AG08395 (cell line): ENCODE measurements around the gene TEN1.
"Not testable (repeated sequence)": the region's sequence is repeated elsewhere in the genome, so short reads cannot be mapped to it uniquely, and the experiment has no call there.

Experiments used
- DNase-seq: peaks from one replicate; pipeline ENCODE4 v3.0.0; 2012; ENCODE audit warnings: mixed read lengths, low spot score

Gene TEN1

GRCh38 chr17:75978938-75979704 lies at the start of gene TEN1, which contains the start of gene ACOX1:
Gene TEN1, plus strand, starts transcription at chr17:75979240. Its CDS starts 6,953 bp downstream, at chr17:75986193.
Gene ACOX1, minus strand, starts transcription at chr17:75979166. Its CDS starts 93 bp downstream, at chr17:75979073.
- peak; percentile 94 for DNase-seq

GRCh38 chr17:75931062-75931461 lies 48.0 kb upstream of the TEN1 start:
- no peak for DNase-seq

GRCh38 chr17:75932852-75933251 lies 46.2 kb upstream of the TEN1 start:
- DNase-seq: no peak

GRCh38 chr17:75933808-75934207 lies 45.2 kb upstream of the TEN1 start:
- DNase-seq: no peak

GRCh38 chr17:75937652-75938051 lies 41.4 kb upstream of the TEN1 start:
- no peak for DNase-seq

- peak; percentile 99 for DNase-seq
These were observed 38.2 kb upstream of the TEN1 start, which contains the start of gene FBF1 for GRCh38 chr17:75940727-75941441. Gene FBF1, minus strand, starts transcription at chr17:75941042. Its CDS starts 2,893 bp downstream, at chr17:75938149.

- no peak for DNase-seq
These were observed 37.6 kb upstream of the TEN1 start for GRCh38 chr17:75941442-75941819.

GRCh38 chr17:75942473-75942872 lies 36.6 kb upstream of the TEN1 start:
- no peak for DNase-seq

GRCh38 chr17:75943491-75943890 lies 35.5 kb upstream of the TEN1 start:
- DNase-seq: no peak

GRCh38 chr17:75945211-75945610 lies 33.8 kb upstream of the TEN1 start:
- no peak for DNase-seq

- DNase-seq: no peak
These were observed 28.6 kb upstream of the TEN1 start for GRCh38 chr17:75950421-75950820.

- DNase-seq: no peak
These were observed 28.0 kb upstream of the TEN1 start for GRCh38 chr17:75950855-75951554.

- DNase-seq: no peak
These were observed 19.8 kb upstream of the TEN1 start for GRCh38 chr17:75959051-75959838.

GRCh38 chr17:75959839-75960511 lies 19.1 kb upstream of the TEN1 start:
- no peak for DNase-seq

- DNase-seq: no peak
These were observed 13.6 kb upstream of the TEN1 start for GRCh38 chr17:75965468-75965867.

- DNase-seq: not testable (repeated sequence)
These were observed 10.0 kb upstream of the TEN1 start for GRCh38 chr17:75969044-75969443.

GRCh38 chr17:75970011-75970523 lies 9.0 kb upstream of the TEN1 start:
- DNase-seq: peak; percentile 32

GRCh38 chr17:75970626-75971025 lies 8.4 kb upstream of the TEN1 start:
- DNase-seq: no peak

GRCh38 chr17:75975187-75975586 lies 3.9 kb upstream of the TEN1 start:
- DNase-seq: not testable (repeated sequence)

GRCh38 chr17:75975757-75976174 lies 3.3 kb upstream of the TEN1 start:
- no peak for DNase-seq
